Left kidney (tissue), 8 donors: ENCODE measurements around the gene SNTA1. TPM values are rescaled to one million over a fixed set of nuclear protein-coding genes. Genes with fewer than 3 reads are reported as not detected.
A peak's percentile ranks its signal among the peaks of the same experiment; 100 is the strongest.
"Not testable (repeated sequence)": the region's sequence is repeated elsewhere in the genome, so short reads cannot be mapped to it uniquely, and the experiment has no call there.

ENCODE experiments used
- DNase-seq: peaks from one replicate; pipeline ENCODE4 v3.0.0-alpha.2; 2013
- long read RNA-seq, 8 donors: transcript quantifications; one replicate each; lab custom pipeline, GENCODE V29; 2026
- polyA plus RNA-seq: library from polyadenylated mRNA; unstranded; fragments of 120-200 nt; gene quantifications from one replicate; pipeline ENCODE4 v1.2.1, GENCODE V29; 2013; ENCODE audit not compliant: insufficient read length

Gene SNTA1
- polyA plus RNA-seq = 9.1 TPM
- long read RNA-seq, donor 1, transcript SNTA1-201 (8 exons, 2,342 nt) = major isoform, 7 of 7 reads
- long read RNA-seq, donor 1, partial matches to known transcripts = 0 of 7 reads
- long read RNA-seq, donor 1, other reads (novel, unspliced or antisense) = 0 of 7 reads
- long read RNA-seq, donor 2, transcript SNTA1-201 (8 exons, 2,342 nt) = major isoform, 5 of 5 reads
- long read RNA-seq, donor 2, partial matches to known transcripts = 0 of 5 reads
- long read RNA-seq, donor 2, other reads (novel, unspliced or antisense) = 0 of 5 reads
- long read RNA-seq, donor 3, partial matches to known transcripts = 0 of 1 reads
- long read RNA-seq, donor 3, other reads (novel, unspliced or antisense) = 0 of 1 reads
- long read RNA-seq, donor 4 = 0 reads
- long read RNA-seq, donor 5, partial matches to known transcripts = 5 of 9 reads
- long read RNA-seq, donor 5, other reads (novel, unspliced or antisense) = 0 of 9 reads
- long read RNA-seq, donor 6, transcript SNTA1-201 (8 exons, 2,342 nt) = major isoform, 9 of 9 reads
- long read RNA-seq, donor 6, partial matches to known transcripts = 0 of 9 reads
- long read RNA-seq, donor 6, other reads (novel, unspliced or antisense) = 0 of 9 reads
- long read RNA-seq, donor 7, transcript SNTA1-201 (8 exons, 2,342 nt) = major isoform, 9 of 14 reads
- long read RNA-seq, donor 7, partial matches to known transcripts = 5 of 14 reads
- long read RNA-seq, donor 7, other reads (novel, unspliced or antisense) = 0 of 14 reads
- long read RNA-seq, donor 8, partial matches to known transcripts = 0 of 3 reads
- long read RNA-seq, donor 8, other reads (novel, unspliced or antisense) = 0 of 3 reads

- peak; percentile 74 for DNase-seq
Observed at GRCh38 chr20:33443512-33444239, at the start of gene SNTA1. TSS of gene SNTA1 (minus strand) at chr20:33443763. CDS start at chr20:33443620, 143 bp downstream.

GRCh38 chr20:33490934-33491656 lies 47.5 kb upstream of the SNTA1 start:
- DNase-seq = no peak

GRCh38 chr20:33490023-33490933 lies 46.7 kb upstream of the SNTA1 start, which contains the start of gene CBFA2T2:
TSS of gene CBFA2T2 (plus strand) at chr20:33490096. CDS start at chr20:33490268, 172 bp downstream.
- peak; percentile 53 for DNase-seq

GRCh38 chr20:33489495-33490022 lies 46.0 kb upstream of the SNTA1 start:
- peak; percentile 96 for DNase-seq

- DNase-seq = not testable (repeated sequence)
Observed at GRCh38 chr20:33488661-33489494, 45.3 kb upstream of the SNTA1 start.

- no peak for DNase-seq
Observed at GRCh38 chr20:33488201-33488600, 44.6 kb upstream of the SNTA1 start.

GRCh38 chr20:33483186-33483585 lies 39.6 kb upstream of the SNTA1 start:
- not testable (repeated sequence) for DNase-seq

- DNase-seq = no peak
Observed at GRCh38 chr20:33482581-33482980, 39.0 kb upstream of the SNTA1 start.

- DNase-seq = no peak
Observed at GRCh38 chr20:33481431-33481941, 37.9 kb upstream of the SNTA1 start.

GRCh38 chr20:33480048-33480447 lies 36.5 kb upstream of the SNTA1 start:
- DNase-seq = no peak

- DNase-seq = no peak
Observed at GRCh38 chr20:33477386-33478234, 34.0 kb upstream of the SNTA1 start.

- DNase-seq = no peak
Observed at GRCh38 chr20:33475381-33476152, 32.0 kb upstream of the SNTA1 start.

- no peak for DNase-seq
Observed at GRCh38 chr20:33474963-33475362, 31.4 kb upstream of the SNTA1 start.

GRCh38 chr20:33474097-33474873 lies 30.7 kb upstream of the SNTA1 start:
- DNase-seq = no peak

- DNase-seq = no peak
Observed at GRCh38 chr20:33472868-33473435, 29.4 kb upstream of the SNTA1 start.

GRCh38 chr20:33470866-33471265 lies 27.3 kb upstream of the SNTA1 start:
- no peak for DNase-seq
